ENCODE measurements around the gene TRHDE. TPM values are rescaled to one million over a fixed set of nuclear protein-coding genes. Genes with fewer than 3 reads are reported as not detected.

Gene TRHDE
- polyA plus RNA-seq, 1 donor (not counting 4 experiments of a cell fraction or from before 2014, with no cell fraction given): 0.12 TPM

DNA sequence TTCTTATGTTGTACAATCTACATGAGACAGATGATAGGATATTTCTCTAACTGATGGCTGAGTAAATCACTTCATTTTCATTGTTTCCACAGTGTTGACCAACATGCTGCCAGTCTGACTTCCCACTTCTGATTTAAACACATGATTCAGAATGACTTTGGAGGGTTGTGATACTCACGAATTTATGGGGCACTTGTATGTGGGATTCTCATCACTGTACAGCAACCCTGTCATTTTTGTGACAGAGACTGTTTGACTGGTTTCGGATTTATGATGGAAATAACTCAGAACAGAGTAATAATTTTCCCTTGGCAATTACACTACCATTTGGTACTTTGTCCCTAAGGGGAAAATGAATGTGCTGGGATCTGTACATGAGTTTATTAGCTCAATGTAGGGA is 333.8 kb downstream of the TRHDE start:
- Histone ChIP-seq H3K4me2 (ENCODE audit: control insufficient read depth, extremely low read depth, insufficient read depth, low read depth, low read length) (no peak overlapping the region), H3K27ac (ENCODE audit: control insufficient read depth, insufficient read depth, low read length) (no peak overlapping the region), H3K27me3 (ENCODE audit: control insufficient read depth, extremely low read depth, insufficient read depth, low read length) (no peaks in the 10 kb centered on the region), H2AFZ (ENCODE audit: control insufficient read depth, low read length) (no peak overlapping the region), H3K4me3 (ENCODE audit: control insufficient read depth in 2 of 3, extremely low read depth in 1 of 3, insufficient read depth in 2 of 3, low read depth in 1 of 3, low read length in 3 of 3) (no peak overlapping the region), H3K9ac (ENCODE audit: control insufficient read depth, extremely low read depth, insufficient read depth, low read length) (no peak overlapping the region), H3K9me3 (ENCODE audit: control insufficient read depth, low read depth, low read length) (no peaks in the 10 kb centered on the region), H3K9me1 (ENCODE audit: control insufficient read depth, extremely low read depth, insufficient read depth, low read length) (no peaks in the 10 kb centered on the region), H3K4me1 (ENCODE audit: control insufficient read depth, extremely low read depth, insufficient read depth, low read length) (no peaks in the 10 kb centered on the region), H4K20me1 (ENCODE audit: control insufficient read depth, extremely low read depth, insufficient read depth, low read length) (no peaks in the 10 kb centered on the region), H3K79me2 (ENCODE audit: control insufficient read depth, insufficient read depth, low read length) (no peaks in the 10 kb centered on the region), H3K36me3 (ENCODE audit: control insufficient read depth in 2 of 2, extremely low read depth in 1 of 2, insufficient read depth in 2 of 2, low read length in 2 of 2) (no peaks in the 10 kb centered on the region)
- TF ChIP-seq, protein P1, sequence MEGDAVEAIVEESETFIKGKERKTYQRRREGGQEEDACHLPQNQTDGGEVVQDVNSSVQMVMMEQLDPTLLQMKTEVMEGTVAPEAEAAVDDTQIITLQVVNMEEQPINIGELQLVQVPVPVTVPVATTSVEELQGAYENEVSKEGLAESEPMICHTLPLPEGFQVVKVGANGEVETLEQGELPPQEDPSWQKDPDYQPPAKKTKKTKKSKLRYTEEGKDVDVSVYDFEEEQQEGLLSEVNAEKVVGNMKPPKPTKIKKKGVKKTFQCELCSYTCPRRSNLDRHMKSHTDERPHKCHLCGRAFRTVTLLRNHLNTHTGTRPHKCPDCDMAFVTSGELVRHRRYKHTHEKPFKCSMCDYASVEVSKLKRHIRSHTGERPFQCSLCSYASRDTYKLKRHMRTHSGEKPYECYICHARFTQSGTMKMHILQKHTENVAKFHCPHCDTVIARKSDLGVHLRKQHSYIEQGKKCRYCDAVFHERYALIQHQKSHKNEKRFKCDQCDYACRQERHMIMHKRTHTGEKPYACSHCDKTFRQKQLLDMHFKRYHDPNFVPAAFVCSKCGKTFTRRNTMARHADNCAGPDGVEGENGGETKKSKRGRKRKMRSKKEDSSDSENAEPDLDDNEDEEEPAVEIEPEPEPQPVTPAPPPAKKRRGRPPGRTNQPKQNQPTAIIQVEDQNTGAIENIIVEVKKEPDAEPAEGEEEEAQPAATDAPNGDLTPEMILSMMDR (optimal IDR thresholded peaks at IDR 0.05 in 1 of 3, IDR thresholded peaks at IDR 0.05 in 1 of 3, conservative IDR thresholded peaks at IDR 0.05 in 1 of 3; ENCODE audit: extremely low read depth in 1 of 3, insufficient read depth in 2 of 3, low read length in 3 of 3): no peak
- TF ChIP-seq EZH2 (IDR thresholded peaks at IDR 0.05; ENCODE audit: low read length): no peak
- DNase-seq (ENCODE audit: low read depth, low spot score) (no peak), FAIRE-seq (no peak)
- dilution Hi-C loops (cut with MboI; ENCODE audit: extremely low pct_ligation_motif_present, low sequenced_read_pairs): no loop called here

DNA sequence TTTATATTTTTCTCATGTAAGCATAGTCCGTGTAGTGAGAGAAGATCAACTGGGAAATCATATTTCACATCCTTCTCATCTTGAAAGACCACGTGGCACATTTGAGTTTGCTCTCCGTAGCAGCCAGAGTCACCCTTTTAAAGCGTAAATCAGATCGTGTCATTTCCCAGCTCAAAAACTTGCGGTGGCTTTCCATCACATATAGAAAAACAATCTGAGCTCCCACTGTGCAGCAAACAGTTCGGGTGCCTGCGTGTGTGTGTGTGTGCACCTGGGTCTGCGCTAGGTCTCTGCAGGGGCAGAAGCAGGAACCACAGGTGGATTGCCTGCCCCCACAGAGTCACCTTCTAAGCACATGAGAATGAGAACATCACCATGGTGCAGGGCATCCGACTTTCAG is 338.2 kb downstream of the TRHDE start:
- Histone ChIP-seq H3K4me1 (ENCODE audit: control insufficient read depth, extremely low read depth, insufficient read depth, low read length) (no peaks in the 10 kb centered on the region), H3K36me3 (ENCODE audit: control insufficient read depth in 2 of 2, extremely low read depth in 1 of 2, insufficient read depth in 2 of 2, low read length in 2 of 2) (no peaks in the 10 kb centered on the region), H3K9me1 (ENCODE audit: control insufficient read depth, extremely low read depth, insufficient read depth, low read length) (no peaks in the 10 kb centered on the region), H3K27me3 (ENCODE audit: control insufficient read depth, extremely low read depth, insufficient read depth, low read length) (no peaks in the 10 kb centered on the region), H3K4me3 (ENCODE audit: control insufficient read depth in 2 of 3, extremely low read depth in 1 of 3, insufficient read depth in 2 of 3, low read depth in 1 of 3, low read length in 3 of 3) (no peak overlapping the region), H2AFZ (ENCODE audit: control insufficient read depth, low read length) (no peak overlapping the region), H3K27ac (ENCODE audit: control insufficient read depth, insufficient read depth, low read length) (no peak overlapping the region), H4K20me1 (ENCODE audit: control insufficient read depth, extremely low read depth, insufficient read depth, low read length) (no peaks in the 10 kb centered on the region), H3K9ac (ENCODE audit: control insufficient read depth, extremely low read depth, insufficient read depth, low read length) (no peak overlapping the region), H3K79me2 (ENCODE audit: control insufficient read depth, insufficient read depth, low read length) (no peaks in the 10 kb centered on the region), H3K9me3 (ENCODE audit: control insufficient read depth, low read depth, low read length) (no peaks in the 10 kb centered on the region), H3K4me2 (ENCODE audit: control insufficient read depth, extremely low read depth, insufficient read depth, low read depth, low read length) (no peak overlapping the region)
- TF ChIP-seq, protein P1 (optimal IDR thresholded peaks at IDR 0.05 in 1 of 3, IDR thresholded peaks at IDR 0.05 in 1 of 3, conservative IDR thresholded peaks at IDR 0.05 in 1 of 3; ENCODE audit: extremely low read depth in 1 of 3, insufficient read depth in 2 of 3, low read length in 3 of 3): no peak
- TF ChIP-seq EZH2 (IDR thresholded peaks at IDR 0.05; ENCODE audit: low read length): no peak
- FAIRE-seq: no peak
- no peak for DNase-seq (ENCODE audit: low read depth, low spot score)
- dilution Hi-C loops (cut with MboI; ENCODE audit: extremely low pct_ligation_motif_present, low sequenced_read_pairs): no loop called here
